Esophagus (tissue), 2 donors: ENCODE results near the gene LMNTD2. TPM values are rescaled to one million over a fixed set of nuclear protein-coding genes. Genes with fewer than 3 reads are reported as not detected.

ENCODE experiments used
- H3K27ac ChIP-seq, 2 donors: one replicate each; pipeline ENCODE4 v1.5.1; 2013; ENCODE audit warnings: low read depth in 2 of 2, mild to moderate bottlenecking in 2 of 2, inconsistent platforms in 1 of 2, low read length in 1 of 2, moderate library complexity in 1 of 2
- H3K27me3 ChIP-seq, 2 donors: one replicate each; pipeline ENCODE4 v1.6.1; 2013; ENCODE audit warnings: low read length in 2 of 2, control low read depth in 1 of 2, mild to moderate bottlenecking in 1 of 2; ENCODE audit not compliant: insufficient read depth in 2 of 2, control insufficient read depth in 1 of 2
- H3K36me3 ChIP-seq, 2 donors: one replicate each; pipeline ENCODE4 v1.6.1; 2013; ENCODE audit warnings: low read length in 1 of 2; ENCODE audit not compliant: control insufficient read depth in 2 of 2, insufficient read depth in 2 of 2
- H3K4me1 ChIP-seq, 2 donors: one replicate each; pipeline ENCODE4 v1.6.1; 2013; ENCODE audit warnings: low read length in 1 of 2; ENCODE audit not compliant: control insufficient read depth in 2 of 2, insufficient read depth in 2 of 2
- H3K4me3 ChIP-seq, 2 donors: one replicate each; pipeline ENCODE4 v1.5.1; 2013; ENCODE audit warnings: low read length in 2 of 2, mild to moderate bottlenecking in 2 of 2, low read depth in 1 of 2, moderate library complexity in 1 of 2
- H3K9me3 ChIP-seq, 2 donors: one replicate each; pipeline ENCODE4 v1.6.1; 2013; ENCODE audit warnings: mild to moderate bottlenecking in 2 of 2, low read depth in 1 of 2, low read length in 1 of 2, moderate library complexity in 1 of 2; ENCODE audit not compliant: control insufficient read depth in 2 of 2, insufficient read depth in 1 of 2
- WGBS, 2 donors: extraction: QIAGEN DNeasy Blood & Tissue Kit; methylation state at CpG; one replicate each; pipeline ENCODE4 v1.1.7; 2013; 5-methylcytosine and 5-hydroxymethylcytosine counted together
- polyA plus RNA-seq, 2 donors: library from polyadenylated mRNA; stranded (reverse); fragments of 200-250 nt; gene quantifications; one replicate each; pipeline ENCODE4 v1.2.3, GENCODE V29; 2013
- donor health status: healthy with polysubstance abuse.
- donor health status: Bipolar disorder and iron deficiency.

Gene LMNTD2
- polyA plus RNA-seq, 2 donors = 2.9 to 6.9 TPM

DNA sequence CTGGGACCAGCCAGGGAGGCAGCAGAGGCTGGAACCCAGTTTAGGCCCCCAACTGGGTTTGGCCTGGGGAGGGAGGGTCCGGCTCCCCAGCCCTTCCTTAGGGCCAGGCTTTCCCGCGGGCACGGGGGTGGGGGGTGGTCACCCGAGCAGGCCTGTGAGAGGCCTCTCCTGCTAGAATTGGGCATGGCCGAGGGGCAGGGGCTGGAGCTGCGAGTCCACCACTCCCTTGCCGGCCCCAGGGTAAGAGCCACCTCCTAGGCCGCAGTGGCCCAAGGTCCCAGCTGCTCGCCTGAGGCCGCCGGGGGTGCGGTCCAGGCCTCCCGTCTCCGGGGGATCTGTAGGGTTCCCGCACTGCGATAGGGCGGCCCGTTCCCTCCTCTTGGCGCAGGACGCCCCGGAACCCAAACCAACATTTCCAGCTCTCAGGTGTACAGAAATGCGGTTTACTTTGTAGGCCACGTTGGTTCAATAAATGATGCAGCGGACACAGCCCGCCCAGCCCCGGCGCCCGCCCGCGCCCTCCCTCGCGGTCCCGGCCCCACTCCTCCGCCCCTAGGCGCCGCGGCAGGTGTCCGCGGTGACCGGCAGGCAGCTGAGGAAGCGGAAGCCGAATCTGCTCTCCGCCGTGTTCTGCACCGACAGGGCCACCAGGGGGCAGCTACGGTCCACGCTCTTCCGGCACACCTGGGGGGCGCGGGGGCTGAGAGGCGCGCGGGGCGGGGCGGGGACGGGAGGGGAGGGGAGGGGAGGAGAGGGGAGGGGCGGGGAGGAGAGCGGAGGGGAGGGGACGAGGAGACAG is 5.9 kb downstream of the LMNTD2 start:
- peak overlapping the region; percentile 18 to 39 for H3K4me3 ChIP-seq
- peaks cover 0 to 2% of the 10 kb centered on the region in 2 donors for H3K36me3 ChIP-seq
- H3K4me1 ChIP-seq = peaks cover 3 to 5% of the 10 kb centered on the region in 2 donors
- no peak overlapping the region for H3K27ac ChIP-seq
- H3K9me3 ChIP-seq = no peaks in the 10 kb centered on the region
- 9 to 14% methylated on average over 35 to 55 of the region's 60 CpGs for WGBS, 2 donors
- H3K27me3 ChIP-seq = no peaks in the 10 kb centered on the region

DNA sequence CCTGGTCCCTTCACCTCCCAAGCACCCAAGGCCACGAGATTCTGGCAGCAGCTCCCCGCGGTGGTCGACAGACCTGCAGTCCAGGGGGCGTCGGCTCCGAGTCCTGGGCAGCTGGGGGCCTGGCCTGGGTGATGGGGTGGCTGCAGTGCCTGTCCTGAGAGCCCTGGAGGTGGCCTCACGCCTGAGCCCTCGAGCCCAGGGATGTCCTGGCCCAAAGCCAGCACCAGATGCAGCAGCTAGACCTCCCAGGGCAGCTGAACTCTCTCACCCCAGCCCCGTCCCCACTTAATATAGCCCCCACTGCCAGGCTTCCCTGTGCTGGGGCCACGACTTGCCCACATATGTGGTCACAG is 6.6 kb downstream of the LMNTD2 start:
- H3K27ac ChIP-seq = no peak overlapping the region
- peaks cover 0 to 2% of the 10 kb centered on the region in 2 donors for H3K36me3 ChIP-seq
- H3K4me1 ChIP-seq = peaks cover 3 to 5% of the 10 kb centered on the region in 2 donors
- H3K4me3 ChIP-seq = no peak overlapping the region
- no peaks in the 10 kb centered on the region for H3K27me3 ChIP-seq
- no peaks in the 10 kb centered on the region for H3K9me3 ChIP-seq
- WGBS, 2 donors = 43 to 49% methylated on average over 11 of the region's 11 CpGs

GRCh38 chr11:553083-553987 is 7.2 kb downstream of the LMNTD2 start:
- peaks cover 3 to 5% of the 10 kb centered on the region in 2 donors for H3K4me1 ChIP-seq
- no peak overlapping the region for H3K4me3 ChIP-seq
- no peaks in the 10 kb centered on the region for H3K9me3 ChIP-seq
- H3K36me3 ChIP-seq = peaks cover 0 to 2% of the 10 kb centered on the region in 2 donors
- 80 to 82% methylated on average over 25 to 27 of the region's 27 CpGs for WGBS, 2 donors
- H3K27ac ChIP-seq = no peak overlapping the region
- no peaks in the 10 kb centered on the region for H3K27me3 ChIP-seq

GRCh38 chr11:551596-551995 is 8.9 kb downstream of the LMNTD2 start:
- Histone ChIP-seq H3K9me3 (no peaks in the 10 kb centered on the region), H3K27me3 (no peaks in the 10 kb centered on the region), H3K4me3 (no peak overlapping the region), H3K27ac (no peak overlapping the region), H3K4me1 (peaks cover 3 to 5% of the 10 kb centered on the region in 2 donors), H3K36me3 (peaks cover 0 to 2% of the 10 kb centered on the region in 2 donors)
- WGBS, 2 donors = 82 to 84% methylated on average over 12 of the region's 12 CpGs

GRCh38 chr11:551131-551530 is 9.4 kb downstream of the LMNTD2 start:
- H3K4me3 ChIP-seq = no peak overlapping the region
- WGBS, 2 donors = 88 to 89% methylated on average over 16 of the region's 16 CpGs
- peaks cover 0 to 2% of the 10 kb centered on the region in 2 donors for H3K36me3 ChIP-seq
- peaks cover 3 to 5% of the 10 kb centered on the region in 2 donors for H3K4me1 ChIP-seq
- H3K27me3 ChIP-seq = no peaks in the 10 kb centered on the region
- no peak overlapping the region for H3K27ac ChIP-seq
- H3K9me3 ChIP-seq = no peaks in the 10 kb centered on the region

DNA sequence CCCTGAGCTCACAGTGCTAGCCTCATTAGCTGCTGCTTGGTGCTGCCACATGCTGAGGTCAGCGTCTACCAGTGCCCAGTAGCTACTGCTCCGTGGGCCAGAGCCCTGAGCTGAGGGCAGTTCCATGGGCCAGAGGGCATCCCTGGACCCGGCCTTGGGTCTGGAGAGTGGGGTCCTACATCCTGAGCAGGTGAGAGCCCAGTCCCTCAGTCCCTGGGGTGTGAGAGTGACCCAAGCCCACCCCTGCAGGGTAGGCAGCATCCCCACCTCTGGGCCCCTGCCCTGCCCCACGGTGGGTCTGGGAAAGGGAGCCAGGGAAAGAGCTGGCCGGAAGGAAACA is 9.8 kb downstream of the LMNTD2 start:
- no peak overlapping the region for H3K4me3 ChIP-seq
- H3K4me1 ChIP-seq = peaks cover 3 to 5% of the 10 kb centered on the region in 2 donors
- H3K27me3 ChIP-seq = no peaks in the 10 kb centered on the region
- H3K9me3 ChIP-seq = no peaks in the 10 kb centered on the region
- no peak overlapping the region for H3K27ac ChIP-seq
- WGBS, 2 donors = 85% methylated on average over 5 of the region's 5 CpGs
- peaks cover 0 to 2% of the 10 kb centered on the region in 2 donors for H3K36me3 ChIP-seq

DNA sequence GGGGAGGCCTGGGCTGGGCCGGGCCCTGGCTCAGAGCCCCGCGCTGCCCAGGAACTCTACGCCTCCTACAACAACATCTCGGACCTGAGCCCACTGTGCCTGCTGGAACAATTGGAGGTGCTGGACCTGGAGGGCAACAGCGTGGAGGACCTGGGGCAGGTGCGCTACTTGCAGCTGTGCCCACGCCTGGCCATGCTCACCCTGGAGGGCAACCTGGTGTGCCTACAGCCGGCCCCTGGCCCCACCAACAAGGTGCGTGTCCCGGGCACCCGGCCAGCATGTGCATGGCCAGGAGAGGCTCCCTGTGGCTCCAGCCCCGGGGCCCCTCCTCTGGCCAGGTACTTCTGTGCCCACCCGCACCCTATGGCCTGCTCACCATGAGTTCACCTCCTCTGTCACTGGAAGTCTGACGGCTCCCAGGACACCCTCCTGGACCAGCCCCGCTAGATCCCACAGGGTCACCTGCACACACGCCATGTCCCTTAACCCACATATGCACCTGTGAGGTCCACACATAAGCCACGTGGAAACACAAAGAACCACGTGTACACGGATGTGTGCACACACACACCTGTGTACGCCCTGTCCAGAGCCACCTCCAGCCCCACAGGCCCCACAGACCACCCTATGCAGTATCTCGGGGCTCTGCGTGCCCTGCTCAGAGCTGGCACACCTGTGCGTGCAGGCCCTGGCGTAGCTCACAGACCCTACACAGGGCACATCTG is 10.4 kb downstream of the LMNTD2 start:
- 88 to 92% methylated on average over 22 to 25 of the region's 25 CpGs for WGBS, 2 donors

GRCh38 chr11:548700-549603 is 11.6 kb downstream of the LMNTD2 start:
- peaks cover 0 to 4% of the 10 kb centered on the region in 2 donors for H3K4me1 ChIP-seq
- H3K9me3 ChIP-seq = no peaks in the 10 kb centered on the region
- 83 to 89% methylated on average over 32 of the region's 32 CpGs for WGBS, 2 donors
- H3K4me3 ChIP-seq = no peak overlapping the region
- H3K27me3 ChIP-seq = no peaks in the 10 kb centered on the region
- H3K36me3 ChIP-seq = peaks cover 0 to 2% of the 10 kb centered on the region in 2 donors
- H3K27ac ChIP-seq = no peak overlapping the region

More for the DNA sequence above, 10.4 kb downstream of the LMNTD2 start:
- Histone ChIP-seq H3K27ac (no peak overlapping the region), H3K9me3 (no peaks in the 10 kb centered on the region), H3K36me3 (peaks cover 0 to 2% of the 10 kb centered on the region in 2 donors), H3K4me1 (peaks cover under 1 to 5% of the 10 kb centered on the region in 2 donors), H3K4me3 (no peak overlapping the region), H3K27me3 (no peaks in the 10 kb centered on the region)
